Urinary bladder (tissue), 4 donors: Measurements from ENCODE around the gene ELF3. TPM values are rescaled to one million over a fixed set of nuclear protein-coding genes. Genes with fewer than 3 reads are reported as not detected.
"Not testable (repeated sequence)": the region's sequence is repeated elsewhere in the genome, so short reads cannot be mapped to it uniquely, and the experiment has no call there.

Experiments used
- DNase-seq: peaks from one replicate; pipeline ENCODE4 v3.0.0-alpha.2; 2015; ENCODE audit errors: extremely low spot score
- H3K27ac ChIP-seq: one replicate; pipeline ENCODE4 v1.5.1; 2013; ENCODE audit warnings: low read depth, mild to moderate bottlenecking, moderate library complexity
- H3K36me3 ChIP-seq: one replicate; pipeline ENCODE4 v1.6.1; 2013; ENCODE audit warnings: mild to moderate bottlenecking, moderate library complexity; ENCODE audit not compliant: insufficient read depth
- H3K4me1 ChIP-seq: one replicate; pipeline ENCODE4 v1.6.1; 2013; ENCODE audit warnings: mild to moderate bottlenecking, moderate library complexity; ENCODE audit not compliant: insufficient read depth
- H3K4me3 ChIP-seq: one replicate; pipeline ENCODE4 v1.5.1; 2013; ENCODE audit warnings: low read depth, low read length
- WGBS: extraction: QIAGEN DNeasy Blood & Tissue Kit; methylation state at CpG from one replicate; pipeline ENCODE4 v1.1.7; 2013; 5-methylcytosine and 5-hydroxymethylcytosine counted together
- polyA plus RNA-seq: library from polyadenylated mRNA; stranded (reverse); fragments of 200-250 nt; gene quantifications from one replicate; pipeline ENCODE4 v1.2.3, GENCODE V29; 2013
- total RNA-seq: library from RNA; depleted of rRNA; stranded (reverse); fragments of >200 nt; gene quantifications from one replicate; pipeline ENCODE4 v1.2.3, GENCODE V29; 2014
- donor health status: healthy with polysubstance abuse.
- donor health status: healthy.

ELF3 gene
- 123 TPM for total RNA-seq
- polyA plus RNA-seq: 120 TPM

DNA sequence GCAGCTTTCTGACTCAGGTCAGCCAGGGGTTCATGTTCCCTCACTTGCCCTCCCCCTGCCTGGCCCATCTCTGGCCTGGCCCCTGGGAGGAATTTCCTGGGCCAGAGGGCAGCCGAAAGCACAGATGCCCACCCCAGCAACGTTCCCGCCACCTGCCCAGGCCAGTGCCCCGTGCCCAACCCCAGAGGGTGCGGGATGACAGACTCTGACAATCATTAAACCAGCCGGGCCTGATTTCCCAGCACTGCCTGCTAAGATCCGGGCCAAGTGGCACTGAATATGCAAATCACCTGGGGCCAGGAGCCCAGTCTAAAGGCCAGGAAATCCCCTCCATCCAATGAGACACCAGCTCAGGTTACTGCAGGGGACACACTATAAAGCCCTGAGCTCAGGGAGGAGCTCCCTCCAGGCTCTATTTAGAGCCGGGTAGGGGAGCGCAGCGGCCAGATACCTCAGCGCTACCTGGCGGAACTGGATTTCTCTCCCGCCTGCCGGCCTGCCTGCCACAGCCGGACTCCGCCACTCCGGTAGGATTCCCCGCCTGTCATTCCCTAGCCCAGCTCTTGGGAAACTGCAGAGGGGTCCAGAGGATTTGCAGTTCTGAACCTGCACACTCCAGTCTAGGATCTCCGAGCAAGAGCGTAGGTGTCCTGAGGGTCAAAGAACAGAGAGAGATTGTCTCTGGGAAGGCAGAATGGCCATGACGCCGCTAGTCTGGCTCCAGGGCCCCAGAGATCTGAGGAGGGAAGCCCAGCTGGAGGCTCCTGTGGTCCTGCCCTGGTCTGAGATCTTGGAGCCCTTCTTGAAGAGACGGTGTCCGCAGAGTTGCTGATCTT, at the start of gene ELF3:
TSS of gene ELF3 (plus strand) at position 408 of the 836 bp plus-strand sequence. CDS start 550 bp downstream, outside the sequence.
- DNase-seq: peak; percentile 77
- Histone ChIP-seq H3K4me1 (no peaks in the 10 kb centered on the region), H3K36me3 (peaks cover 2% of the 10 kb centered on the region), H3K27ac (peak within 1 kb of the TSS; percentile 73), H3K4me3 (peak within 1 kb of the TSS; percentile 32)
- 79% methylated on average over 24 of the region's 24 CpGs for WGBS

- WGBS: 94% methylated on average over 10 of the region's 10 CpGs
- not testable (repeated sequence) for H3K27ac ChIP-seq, H3K4me1 ChIP-seq, H3K4me3 ChIP-seq, H3K36me3 ChIP-seq, DNase-seq
Observed at GRCh38 chr1:201962382-201962781, 48.0 kb upstream of the ELF3 start.

GRCh38 chr1:201964261-201964660, 46.1 kb upstream of the ELF3 start:
- DNase-seq: no peak
- Histone ChIP-seq H3K4me1 (no peaks in the 10 kb centered on the region), H3K4me3 (no peak overlapping the region), H3K36me3 (peaks cover 7% of the 10 kb centered on the region), H3K27ac (no peak overlapping the region)
- 27% methylated on average over 1 of the region's 1 CpG for WGBS

GRCh38 chr1:201966171-201966570, 44.2 kb upstream of the ELF3 start:
- DNase-seq: no peak
- Histone ChIP-seq H3K36me3 (peaks cover 5% of the 10 kb centered on the region), H3K4me3 (no peak overlapping the region), H3K4me1 (no peaks in the 10 kb centered on the region), H3K27ac (no peak overlapping the region)
- 91% methylated on average over 5 of the region's 5 CpGs for WGBS

- Histone ChIP-seq H3K4me1 (no peaks in the 10 kb centered on the region), H3K4me3 (no peak overlapping the region), H3K36me3 (peaks cover 5% of the 10 kb centered on the region), H3K27ac (no peak overlapping the region)
- DNase-seq: no peak
- WGBS: 90% methylated on average over 16 of the region's 16 CpGs
Observed at GRCh38 chr1:201968202-201968925, 42.0 kb upstream of the ELF3 start.

DNA sequence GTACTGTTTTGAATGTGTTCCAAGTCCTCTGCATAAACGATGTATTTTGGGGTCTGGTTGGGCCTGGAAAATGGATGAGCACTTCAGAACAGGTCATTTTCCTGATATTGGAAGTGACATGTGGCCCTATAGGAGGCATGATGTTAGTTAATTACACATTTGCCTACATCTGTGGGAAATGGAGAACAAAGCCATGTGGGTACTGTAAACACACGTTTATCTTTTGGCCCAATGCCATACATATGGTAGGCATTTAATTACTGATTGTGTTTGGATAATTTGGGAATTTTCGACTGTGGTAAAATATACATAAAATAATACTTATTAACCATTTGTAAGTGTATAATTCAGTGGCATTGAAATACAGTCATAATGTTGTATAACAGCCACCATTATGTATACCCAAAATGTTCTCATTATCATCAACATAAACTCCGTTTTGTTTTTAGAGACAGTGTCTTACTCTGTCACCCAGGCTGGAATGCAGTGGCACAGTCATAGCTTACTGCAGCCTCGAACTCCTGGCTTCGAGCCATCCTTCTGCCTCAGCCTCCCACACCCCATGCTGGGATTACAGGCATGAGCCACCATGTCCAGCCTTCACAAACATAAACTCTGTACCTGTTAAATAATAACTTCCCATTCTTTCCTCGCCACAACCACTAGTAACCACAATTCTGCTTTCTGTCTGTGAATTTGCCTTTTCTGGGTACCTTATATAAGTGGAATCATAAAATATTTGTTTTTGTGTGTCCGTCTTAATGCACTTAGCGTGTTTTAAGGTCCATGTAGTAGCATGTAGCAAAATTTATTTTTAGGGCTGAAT, 39.8 kb upstream of the ELF3 start:
- peaks cover 5% of the 10 kb centered on the region for H3K36me3 ChIP-seq
- DNase-seq: no peak
- 50% methylated on average over 9 of the region's 9 CpGs for WGBS
- no peak overlapping the region for H3K27ac ChIP-seq
- H3K4me3 ChIP-seq: no peak overlapping the region
- H3K4me1 ChIP-seq: no peaks in the 10 kb centered on the region

DNA sequence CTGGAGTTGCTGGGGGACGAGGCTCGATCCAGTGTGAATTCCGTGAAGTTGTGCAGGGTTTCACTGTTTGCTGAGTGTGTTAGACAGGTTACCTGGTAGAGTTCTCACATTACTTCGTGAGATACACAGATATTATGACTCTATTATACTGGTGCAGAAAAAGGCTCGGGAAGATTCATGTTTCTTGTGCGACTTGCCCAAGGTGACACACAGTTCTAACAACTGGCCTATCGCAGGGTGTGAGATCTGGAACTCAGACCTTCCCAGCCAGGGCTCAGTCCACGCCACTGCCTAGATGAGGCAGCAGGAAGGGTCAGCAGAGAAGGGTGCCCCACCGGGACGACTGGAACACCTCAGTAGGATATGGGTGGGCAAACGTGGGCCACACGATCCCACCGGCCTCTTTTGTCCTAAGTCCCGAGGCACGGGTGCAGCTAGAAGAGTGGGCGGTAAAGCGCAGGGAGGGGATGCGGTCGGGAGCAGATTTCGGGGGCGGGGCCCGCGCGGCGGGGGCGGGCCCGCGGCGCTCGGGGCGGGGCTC, 28.2 kb upstream of the ELF3 start:
- peak overlapping the region; percentile 92 for H3K4me3 ChIP-seq
- no peaks in the 10 kb centered on the region for H3K36me3 ChIP-seq
- WGBS: 9% methylated on average over 31 of the region's 31 CpGs
- H3K27ac ChIP-seq: peak overlapping the region; percentile 93
- DNase-seq: no peak
- H3K4me1 ChIP-seq: no peaks in the 10 kb centered on the region

DNA sequence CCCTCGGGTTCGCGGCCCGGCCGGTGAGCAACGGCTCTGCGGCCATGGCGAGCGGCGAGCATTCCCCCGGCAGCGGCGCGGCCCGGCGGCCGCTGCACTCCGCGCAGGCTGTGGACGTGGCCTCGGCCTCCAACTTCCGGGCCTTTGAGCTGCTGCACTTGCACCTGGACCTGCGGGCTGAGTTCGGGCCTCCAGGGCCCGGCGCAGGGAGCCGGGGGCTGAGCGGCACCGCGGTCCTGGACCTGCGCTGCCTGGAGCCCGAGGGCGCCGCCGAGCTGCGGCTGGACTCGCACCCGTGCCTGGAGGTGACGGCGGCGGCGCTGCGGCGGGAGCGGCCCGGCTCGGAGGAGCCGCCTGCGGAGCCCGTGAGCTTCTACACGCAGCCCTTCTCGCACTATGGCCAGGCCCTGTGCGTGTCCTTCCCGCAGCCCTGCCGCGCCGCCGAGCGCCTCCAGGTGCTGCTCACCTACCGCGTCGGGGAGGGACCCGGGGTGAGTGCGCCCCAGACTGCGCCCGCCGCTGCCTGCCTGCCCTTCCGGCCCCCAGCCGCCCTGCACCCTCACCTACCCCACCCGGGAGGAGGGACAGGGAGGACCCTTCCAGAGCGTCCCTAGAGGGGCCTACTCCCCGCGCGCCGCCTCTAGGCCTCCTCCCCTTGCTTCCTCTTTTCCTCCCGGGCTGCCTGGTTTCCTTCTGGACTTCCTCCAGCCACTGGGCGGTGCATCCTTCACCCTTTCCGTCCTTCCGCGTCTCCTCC, 27.6 kb upstream of the ELF3 start, which contains the start of gene RNPEP:
TSS of gene RNPEP (plus strand) at position 26 of the 757 bp plus-strand sequence. CDS start at position 45, 19 bp downstream.
- peak within 1 kb of the TSS; percentile 92 for H3K4me3 ChIP-seq
- H3K27ac ChIP-seq: peak within 1 kb of the TSS; percentile 93
- no peaks in the 10 kb centered on the region for H3K36me3 ChIP-seq
- DNase-seq: peak; percentile 37
- WGBS: under 1% methylated on average over 79 of the region's 80 CpGs
- H3K4me1 ChIP-seq: no peaks in the 10 kb centered on the region

- 8% methylated on average over 11 of the region's 11 CpGs for WGBS
- H3K36me3 ChIP-seq: no peaks in the 10 kb centered on the region
- H3K4me1 ChIP-seq: no peaks in the 10 kb centered on the region
- peak overlapping the region; percentile 93 for H3K27ac ChIP-seq
- no peak for DNase-seq
- H3K4me3 ChIP-seq: peak overlapping the region; percentile 92
Observed at GRCh38 chr1:201983380-201983805, 27.0 kb upstream of the ELF3 start.

DNA sequence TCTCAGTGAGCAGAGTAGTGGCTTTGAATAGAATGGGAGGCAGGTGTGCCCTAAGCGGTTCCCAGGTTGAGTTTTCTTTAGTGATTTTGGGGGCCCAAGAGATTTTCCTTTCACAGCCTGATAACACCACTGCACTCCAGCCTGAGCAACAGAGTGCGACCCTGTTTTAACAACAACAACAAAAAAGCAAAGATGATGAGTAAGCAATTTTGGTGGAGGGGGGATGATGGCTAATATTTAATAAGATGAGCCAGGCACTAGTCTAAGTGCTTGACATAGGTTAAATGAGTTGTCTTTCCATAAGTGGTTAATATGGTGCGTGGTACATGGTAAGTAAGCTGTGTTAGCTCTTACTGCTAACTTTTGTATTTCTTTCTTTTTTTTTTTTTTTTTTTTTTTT, 25.9 kb upstream of the ELF3 start:
- Histone ChIP-seq H3K4me3 (no peak overlapping the region), H3K27ac (no peak overlapping the region)
- WGBS: 96% methylated on average over 3 of the region's 3 CpGs

DNA sequence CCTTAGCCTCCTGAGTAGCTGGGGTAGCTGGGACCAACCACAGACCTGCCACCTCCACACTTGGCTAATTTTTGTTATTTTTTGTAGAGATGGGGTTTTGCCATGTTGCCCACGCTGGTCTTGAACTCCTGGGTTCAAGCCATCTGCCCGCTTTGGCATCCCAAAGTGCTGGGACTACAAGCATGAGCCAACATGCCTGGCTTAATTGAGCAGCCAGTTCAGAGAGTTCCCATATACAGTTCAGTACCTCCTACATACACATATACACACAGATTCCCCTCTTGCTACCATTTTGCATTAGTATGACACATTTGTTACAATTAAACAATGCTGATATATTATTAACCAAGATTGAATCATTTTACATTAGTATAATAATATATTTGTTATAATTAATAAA, 25.0 kb upstream of the ELF3 start:
- H3K4me3 ChIP-seq: no peak overlapping the region
- WGBS: 93% methylated on average over 2 of the region's 2 CpGs
- H3K27ac ChIP-seq: no peak overlapping the region
- H3K36me3 ChIP-seq: peaks cover 4% of the 10 kb centered on the region
- no peak for DNase-seq
- no peaks in the 10 kb centered on the region for H3K4me1 ChIP-seq

More for the DNA sequence above, 25.9 kb upstream of the ELF3 start:
- Histone ChIP-seq H3K4me1 (no peaks in the 10 kb centered on the region), H3K36me3 (no peaks in the 10 kb centered on the region)
- no peak for DNase-seq

DNA sequence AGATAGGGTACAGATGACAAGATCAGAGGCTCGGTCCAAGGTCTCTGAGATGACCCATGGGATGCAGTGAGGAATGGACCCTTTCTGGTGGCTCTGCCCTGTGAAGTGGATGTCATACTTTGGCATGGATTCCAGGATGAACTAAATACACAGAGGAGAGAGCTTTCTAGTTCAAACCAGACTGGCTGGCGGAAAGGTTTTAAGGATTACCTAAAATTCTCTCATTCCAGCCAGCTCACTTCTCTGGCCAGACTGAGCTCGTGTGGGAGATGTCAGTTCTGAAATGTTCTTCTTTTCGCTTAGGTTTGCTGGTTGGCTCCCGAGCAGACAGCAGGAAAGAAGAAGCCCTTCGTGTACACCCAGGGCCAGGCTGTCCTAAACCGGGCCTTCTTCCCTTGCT, 21.8 kb upstream of the ELF3 start:
- H3K27ac ChIP-seq: no peak overlapping the region
- H3K4me1 ChIP-seq: no peaks in the 10 kb centered on the region
- peaks cover 6% of the 10 kb centered on the region for H3K36me3 ChIP-seq
- no peak for DNase-seq
- 79% methylated on average over 7 of the region's 7 CpGs for WGBS
- H3K4me3 ChIP-seq: no peak overlapping the region
